IMR-90 (cell line): Measurements from ENCODE around the gene DDX31. TPM values are rescaled to one million over a fixed set of nuclear protein-coding genes. Genes with fewer than 3 reads are reported as not detected.
A peak's percentile ranks its signal among the peaks of the same experiment; 100 is the strongest.

Experiments used
- ATAC-seq: fragments of 200-7000 bp; cut with Tn5 transposase; 2 replicates; pipeline ENCODE4 v1.9.1; 2020; ENCODE audit warnings: low read depth, mild to moderate bottlenecking, moderate library complexity
- BruUV-seq: library from RNA; stranded (reverse); fragments of 400-500 nt; replicated peaks from 2 replicates; lab custom pipeline; 2021; lab: Mats Ljungman, UMichigan
- CTCF ChIA-PET: fragments of 300-600 bp; formaldehyde crosslinking; extraction: SDS; loops from one replicate; lab custom pipeline; 2021; ENCODE audit warnings: antibody characterized with exemption; lab: Yijun Ruan, JAX
- POLR2A ChIA-PET: fragments of 300-600 bp; sonication (Branson Sonifier 250); formaldehyde crosslinking; loops from one replicate; lab custom pipeline; 2022; ENCODE audit warnings: antibody characterized with exemption; ENCODE audit not compliant: unreplicated experiment; lab: Charles Lee
- DNase-seq: peaks from one replicate; pipeline ENCODE4 v3.0.0; 2013
- H2AFZ ChIP-seq: replicated peaks from 2 replicates; pipeline ENCODE3; 2013; ENCODE audit warnings: low read length, mild to moderate bottlenecking; ENCODE audit not compliant: poor library complexity
- H2AK5ac ChIP-seq: 2 replicates; pipeline ENCODE4 v1.6.1; 2013; ENCODE audit warnings: low read depth, low read length, inconsistent platforms
- H2AK9ac ChIP-seq: replicated peaks from 2 replicates; pipeline ENCODE3; 2013; ENCODE audit warnings: mild to moderate bottlenecking, low read depth, low read length, moderate library complexity; ENCODE audit not compliant: poor library complexity
- H2BK120ac ChIP-seq: 2 replicates; pipeline ENCODE4 v1.6.1; 2013; ENCODE audit warnings: low read depth, low read length, inconsistent platforms
- H2BK15ac ChIP-seq: 3 replicates; pipeline ENCODE4 v1.6.1; 2013; ENCODE audit warnings: low read depth, low read length, inconsistent platforms
- H2BK20ac ChIP-seq: 2 replicates; pipeline ENCODE4 v1.6.1; 2013; ENCODE audit warnings: low read depth, mild to moderate bottlenecking, inconsistent platforms, low read length, moderate library complexity
- H2BK5ac ChIP-seq: 2 replicates; pipeline ENCODE4 v1.6.1; 2013; ENCODE audit warnings: mild to moderate bottlenecking, low read depth, low read length, inconsistent platforms; ENCODE audit not compliant: poor library complexity, severe bottlenecking
- H3K14ac ChIP-seq: replicated peaks from 2 replicates; pipeline ENCODE4 v1.6.1; 2013; ENCODE audit warnings: low read depth, low read length, inconsistent platforms
- H3K18ac ChIP-seq: 2 replicates; pipeline ENCODE4 v1.6.1; 2013; ENCODE audit warnings: low read depth, low read length, control low read depth
- H3K23ac ChIP-seq: 2 replicates; pipeline ENCODE4 v1.6.1; 2013; ENCODE audit warnings: low read depth, low read length, inconsistent platforms
- H3K27ac ChIP-seq: 2 replicates; pipeline ENCODE4 v1.5.1; 2013; ENCODE audit warnings: mild to moderate bottlenecking, control low read depth, low read length; ENCODE audit not compliant: insufficient read depth
- H3K27me3 ChIP-seq: 2 replicates; pipeline ENCODE4 v1.6.1; 2013; ENCODE audit warnings: low read length; ENCODE audit not compliant: control insufficient read depth, insufficient read depth
- H3K36me3 ChIP-seq: 2 replicates; pipeline ENCODE4 v1.6.1; 2013; ENCODE audit warnings: low read length, mixed read lengths; ENCODE audit not compliant: control insufficient read depth, insufficient read depth
- H3K4ac ChIP-seq: 2 replicates; pipeline ENCODE4 v1.6.1; 2013; ENCODE audit warnings: low read depth, low read length, inconsistent platforms
- H3K4me1 ChIP-seq: 2 replicates; pipeline ENCODE4 v1.6.1; 2013; ENCODE audit warnings: low read length, mixed read lengths; ENCODE audit not compliant: control insufficient read depth, insufficient read depth
- H3K4me2 ChIP-seq: 2 replicates; pipeline ENCODE4 v1.6.1; 2013; ENCODE audit warnings: low read depth, mild to moderate bottlenecking, control low read depth, low read length, moderate library complexity
- H3K4me3 ChIP-seq: 2 replicates; pipeline ENCODE4 v1.5.1; 2013; ENCODE audit warnings: low read depth, mild to moderate bottlenecking, control low read depth, low read length, moderate library complexity; ENCODE audit not compliant: insufficient read depth
- H3K56ac ChIP-seq: 2 replicates; pipeline ENCODE4 v1.6.1; 2013; ENCODE audit warnings: low read length, inconsistent platforms; ENCODE audit not compliant: insufficient read depth; ENCODE audit errors: extremely low read depth
- H3K79me1 ChIP-seq, 2 experiments: 2 replicates each; pipeline ENCODE4 v1.6.1; 2013; ENCODE audit warnings: low read length in 2 of 2, inconsistent platforms in 1 of 2, low read depth in 1 of 2
- H3K9ac ChIP-seq: 2 replicates; pipeline ENCODE4 v1.6.1; 2013; ENCODE audit warnings: low read depth, low read length, control low read depth
- H3K9me1 ChIP-seq: 2 replicates; pipeline ENCODE4 v1.6.1; 2013; ENCODE audit warnings: low read length, inconsistent platforms; ENCODE audit not compliant: insufficient read depth
- H3K9me3 ChIP-seq: 2 replicates; pipeline ENCODE4 v1.6.1; 2013; ENCODE audit warnings: low read length; ENCODE audit not compliant: control insufficient read depth, insufficient read depth
- H4K20me1 ChIP-seq: 2 replicates; pipeline ENCODE4 v1.6.1; 2013; ENCODE audit warnings: low read length, inconsistent platforms; ENCODE audit not compliant: insufficient read depth
- H4K5ac ChIP-seq: 2 replicates; pipeline ENCODE4 v1.6.1; 2013; ENCODE audit warnings: mild to moderate bottlenecking, low read depth, low read length, control low read depth
- H4K8ac ChIP-seq, 2 experiments: 2 replicates each; pipeline ENCODE4 v1.6.1; 2013; ENCODE audit warnings: low read depth in 2 of 2, low read length in 2 of 2, control low read depth in 1 of 2, inconsistent platforms in 1 of 2
- H4K91ac ChIP-seq: 2 replicates; pipeline ENCODE4 v1.6.1; 2013; ENCODE audit warnings: low read depth, low read length, inconsistent platforms; ENCODE audit not compliant: insufficient read depth
- MAZ ChIP-seq: IDR thresholded peaks from 2 replicates; pipeline ENCODE4 v1.6.1; 2012; ENCODE audit warnings: low read depth, mild to moderate bottlenecking, low read length, improper control_type of control experiment, moderate library complexity, borderline replicate concordance
- WGBS, 2 experiments: methylation state at CpG; one replicate each; pipeline versions ENCODE4 v1.1.5 to v1.1.7; 2013; ENCODE audit warnings: missing lambda C conversion rate in 2 of 2; ENCODE audit not compliant: insufficient read length in 1 of 2; ENCODE audit errors: extremely low coverage in 2 of 2; 5-methylcytosine and 5-hydroxymethylcytosine counted together
- dilution Hi-C: fragments of 300-500 bp; cut with HindIII; formaldehyde crosslinking; loops from one replicate; pipeline ENCODE4 v1.14.3; 2018; ENCODE audit warnings: low sequenced_read_pairs; ENCODE audit not compliant: unreplicated experiment
- in situ Hi-C: fragments of 300-500 bp; cut with MboI; formaldehyde crosslinking; loops from 3 replicates; pipeline ENCODE4 v1.14.3; 2019; ENCODE audit warnings: low sequenced_read_pairs, inconsistent platforms, mixed read lengths
- intact Hi-C: fragments of 100-400 bp; cut with micrococcal nuclease; formaldehyde crosslinking; loops from 2 replicates; pipeline ENCODE4 v1.10.0; 2022
- polyA plus RNA-seq, 3 experiments: library from polyadenylated mRNA; depleted of rRNA; stranded (reverse); fragments of >200 nt; gene quantifications; 2 replicates each; pipeline ENCODE4 v1.2.3, GENCODE V29; 2012; ENCODE audit warnings: low replicate concordance in 1 of 3
- total RNA-seq: library from RNA; depleted of rRNA; stranded (reverse); fragments of >200 nt; gene quantifications from 2 replicates; pipeline ENCODE4 v1.2.3, GENCODE V29; 2012
- TF ChIP-seq, protein P1 (sequence below): fragments of 150-350 bp; IDR thresholded peaks from 2 replicates; pipeline ENCODE4 v1.6.1; 2016; ENCODE audit warnings: low read depth, mild to moderate bottlenecking, low read length, moderate library complexity, borderline replicate concordance

DDX31 gene
- total and polyA plus RNA-seq, 2 of the 4 experiments (the other 2 are of a cell fraction) = 10.7 to 14.0 TPM

DNA sequence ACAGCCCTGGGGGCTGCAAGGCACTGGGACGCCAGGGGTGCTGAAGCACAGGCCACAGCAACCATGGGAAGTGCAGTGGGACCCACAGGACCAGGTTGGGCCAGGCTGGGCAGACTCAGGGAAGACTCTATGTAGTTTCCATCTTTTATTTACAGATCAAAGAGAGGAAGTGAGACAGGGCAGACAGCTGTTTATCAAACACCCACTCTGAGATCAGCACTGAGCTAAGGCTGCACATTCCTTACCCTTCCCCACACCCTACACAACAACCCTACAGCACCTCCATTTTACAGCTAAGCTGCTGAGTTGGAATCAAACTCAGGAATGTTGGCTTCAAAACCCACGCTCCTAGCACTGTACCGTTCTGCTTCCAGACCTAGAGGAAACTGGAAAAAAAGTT is 67.6 kb downstream of the DDX31 start:
- H2BK120ac ChIP-seq = no peak overlapping the region
- no peak overlapping the region for H3K23ac ChIP-seq
- no peak overlapping the region for H2AK5ac ChIP-seq
- in situ Hi-C loops (no loop called here), dilution Hi-C loops (no loop called here), intact Hi-C loops (no loop called here)
- H3K14ac ChIP-seq = no peak overlapping the region
- no peak overlapping the region for H4K8ac ChIP-seq
- no peaks in the 10 kb centered on the region for H3K27me3 ChIP-seq
- no peak overlapping the region for H3K18ac ChIP-seq
- H3K9me1 ChIP-seq = peaks cover 21% of the 10 kb centered on the region; the same call in 1 of the 2 replicates
- no peak overlapping the region for H4K91ac ChIP-seq
- H3K56ac ChIP-seq = no peak overlapping the region
- H3K4ac ChIP-seq = no peak overlapping the region
- no peak overlapping the region for H3K27ac ChIP-seq
- peak; percentile 36 for DNase-seq
- no peaks in the 10 kb centered on the region for H3K9me3 ChIP-seq
- H3K9ac ChIP-seq = no peak overlapping the region
- H3K79me1 ChIP-seq = no peaks in the 10 kb centered on the region; a peak in 1 of 4 replicates
- no peak overlapping the region for H4K5ac ChIP-seq
- no peak for TF ChIP-seq MAZ
- TF ChIP-seq, protein P1, sequence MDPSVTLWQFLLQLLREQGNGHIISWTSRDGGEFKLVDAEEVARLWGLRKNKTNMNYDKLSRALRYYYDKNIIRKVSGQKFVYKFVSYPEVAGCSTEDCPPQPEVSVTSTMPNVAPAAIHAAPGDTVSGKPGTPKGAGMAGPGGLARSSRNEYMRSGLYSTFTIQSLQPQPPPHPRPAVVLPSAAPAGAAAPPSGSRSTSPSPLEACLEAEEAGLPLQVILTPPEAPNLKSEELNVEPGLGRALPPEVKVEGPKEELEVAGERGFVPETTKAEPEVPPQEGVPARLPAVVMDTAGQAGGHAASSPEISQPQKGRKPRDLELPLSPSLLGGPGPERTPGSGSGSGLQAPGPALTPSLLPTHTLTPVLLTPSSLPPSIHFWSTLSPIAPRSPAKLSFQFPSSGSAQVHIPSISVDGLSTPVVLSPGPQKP = no peak
- WGBS, 2 experiments = 46% methylated on average over 3 of the region's 3 CpGs; no CpG with 5 or more reads in 1 of the 2 experiments
- H2AK9ac ChIP-seq = no peak overlapping the region
- no peak overlapping the region for H3K4me3 ChIP-seq
- CTCF ChIA-PET = no interaction called here
- H2BK20ac ChIP-seq = no peak overlapping the region
- BruUV-seq = no TSS peak
- peaks cover 4% of the 10 kb centered on the region; the same call in 1 of the 2 replicates for H3K4me1 ChIP-seq
- no peak overlapping the region for H2BK15ac ChIP-seq
- H3K36me3 ChIP-seq = peaks cover 26% of the 10 kb centered on the region
- peak overlapping the region; percentile 2 for H2AFZ ChIP-seq
- POLR2A ChIA-PET = no interaction called here
- ATAC-seq = peak; percentile 91
- no peak overlapping the region for H2BK5ac ChIP-seq
- peaks cover 11% of the 10 kb centered on the region for H4K20me1 ChIP-seq
- H3K4me2 ChIP-seq = no peak overlapping the region
